ENCODE results near the gene MGAT1. TPM values are rescaled to one million over a fixed set of nuclear protein-coding genes. Genes with fewer than 3 reads are reported as not detected.
A peak's percentile ranks its signal among the peaks of the same experiment; 100 is the strongest.

The MGAT1 gene
- total RNA-seq, 1 donor, result 113 TPM

- peaks cover 36% of the 10 kb centered on the region for H3K4me1 ChIP-seq (ENCODE audit: insufficient read depth, low read length)
- H3K9me3 ChIP-seq (ENCODE audit: low read depth, low read length), result no peaks in the 10 kb centered on the region
- H3K27me3 ChIP-seq (ENCODE audit: insufficient read depth, low read length), result no peaks in the 10 kb centered on the region
- no peak for TF ChIP-seq CTCF (IDR thresholded peaks at IDR 0.05; ENCODE audit: extremely low read depth, low read depth, low read length)
- no peaks in the 10 kb centered on the region for H3K36me3 ChIP-seq (ENCODE audit: insufficient read depth, low read length)
- no peak overlapping the region for H3K4me2 ChIP-seq (ENCODE audit: insufficient read depth, low read length)
- no peak overlapping the region for H3K4me3 ChIP-seq (ENCODE audit: insufficient read depth, low read length)
- no peak overlapping the region for H3K27ac ChIP-seq (ENCODE audit: low read depth, low read length)
- H3K79me2 ChIP-seq (ENCODE audit: insufficient read depth, low read length), result peaks cover 14% of the 10 kb centered on the region
- H4K20me1 ChIP-seq (ENCODE audit: insufficient read depth, low read length), result no peaks in the 10 kb centered on the region
- no peak for DNase-seq (ENCODE audit: insufficient read length, low spot score, missing footprints)
- no peak overlapping the region for H2AFZ ChIP-seq (ENCODE audit: low read length)
These were observed 10.8 kb upstream of the MGAT1 start for GRCh38 chr5:180813420-180813819.

- Histone ChIP-seq H3K4me1 (ENCODE audit: insufficient read depth, low read length) (peaks cover 37% of the 10 kb centered on the region), H2AFZ (ENCODE audit: low read length) (no peak overlapping the region), H3K4me2 (ENCODE audit: insufficient read depth, low read length) (peak overlapping the region; percentile 80), H3K27ac (ENCODE audit: low read depth, low read length) (peak overlapping the region; percentile 86), H3K79me2 (ENCODE audit: insufficient read depth, low read length) (peaks cover 31% of the 10 kb centered on the region), H3K27me3 (ENCODE audit: insufficient read depth, low read length) (no peaks in the 10 kb centered on the region), H3K36me3 (ENCODE audit: insufficient read depth, low read length) (no peaks in the 10 kb centered on the region), H3K4me3 (ENCODE audit: insufficient read depth, low read length) (no peak overlapping the region), H3K9me3 (ENCODE audit: low read depth, low read length) (no peaks in the 10 kb centered on the region), H4K20me1 (ENCODE audit: insufficient read depth, low read length) (no peaks in the 10 kb centered on the region)
- DNase-seq (ENCODE audit: insufficient read length, low spot score, missing footprints), result no peak
- no peak for TF ChIP-seq CTCF (IDR thresholded peaks at IDR 0.05; ENCODE audit: extremely low read depth, low read depth, low read length)
These were observed 9.1 kb upstream of the MGAT1 start for GRCh38 chr5:180811623-180812124.

- Histone ChIP-seq H3K4me1 (ENCODE audit: insufficient read depth, low read length) (peaks cover 34% of the 10 kb centered on the region), H4K20me1 (ENCODE audit: insufficient read depth, low read length) (no peaks in the 10 kb centered on the region), H3K36me3 (ENCODE audit: insufficient read depth, low read length) (no peaks in the 10 kb centered on the region), H3K4me3 (ENCODE audit: insufficient read depth, low read length) (peak overlapping the region; percentile 97), H3K9me3 (ENCODE audit: low read depth, low read length) (no peaks in the 10 kb centered on the region), H3K4me2 (ENCODE audit: insufficient read depth, low read length) (peak overlapping the region; percentile 80), H3K79me2 (ENCODE audit: insufficient read depth, low read length) (peaks cover 37% of the 10 kb centered on the region), H2AFZ (ENCODE audit: low read length) (peak overlapping the region; percentile 98), H3K27ac (ENCODE audit: low read depth, low read length) (peak overlapping the region; percentile 86), H3K27me3 (ENCODE audit: insufficient read depth, low read length) (no peaks in the 10 kb centered on the region)
- DNase-seq (ENCODE audit: insufficient read length, low spot score, missing footprints), result peak; percentile 76
- no peak for TF ChIP-seq CTCF (IDR thresholded peaks at IDR 0.05; ENCODE audit: extremely low read depth, low read depth, low read length)
These were observed 8.5 kb upstream of the MGAT1 start for GRCh38 chr5:180810959-180811622.

GRCh38 chr5:180810210-180810958 is 7.8 kb upstream of the MGAT1 start:
- peak overlapping the region; percentile 86 for H3K27ac ChIP-seq (ENCODE audit: low read depth, low read length)
- peaks cover 33% of the 10 kb centered on the region for H3K4me1 ChIP-seq (ENCODE audit: insufficient read depth, low read length)
- peak overlapping the region; percentile 98 for H2AFZ ChIP-seq (ENCODE audit: low read length)
- peaks cover 37% of the 10 kb centered on the region for H3K79me2 ChIP-seq (ENCODE audit: insufficient read depth, low read length)
- H3K27me3 ChIP-seq (ENCODE audit: insufficient read depth, low read length), result no peaks in the 10 kb centered on the region
- no peak for TF ChIP-seq CTCF (IDR thresholded peaks at IDR 0.05; ENCODE audit: extremely low read depth, low read depth, low read length)
- H3K4me2 ChIP-seq (ENCODE audit: insufficient read depth, low read length), result peak overlapping the region; percentile 80
- peak; percentile 99 for DNase-seq (ENCODE audit: insufficient read length, low spot score, missing footprints)
- no peaks in the 10 kb centered on the region for H3K9me3 ChIP-seq (ENCODE audit: low read depth, low read length)
- no peaks in the 10 kb centered on the region for H3K36me3 ChIP-seq (ENCODE audit: insufficient read depth, low read length)
- no peaks in the 10 kb centered on the region for H4K20me1 ChIP-seq (ENCODE audit: insufficient read depth, low read length)
- H3K4me3 ChIP-seq (ENCODE audit: insufficient read depth, low read length), result peak overlapping the region; percentile 97
